Activated B cell treated with CpG ODN at 0.5 μM for 24 hours (primary cell): Measurements from ENCODE around the gene GRM5. TPM values are rescaled to one million over a fixed set of nuclear protein-coding genes. Genes with fewer than 3 reads are reported as not detected.

Source experiments
- ATAC-seq: fragments of 200-7000 bp; cut with Tn5 transposase; one replicate; pipeline ENCODE4 v1.10.0; 2021; ENCODE audit warnings: low read depth, mild to moderate bottlenecking, moderate library complexity
- CTCF ChIA-PET: fragments of 350-600 bp; sonication (Branson Sonifier 250); formaldehyde crosslinking; loops from one replicate; lab custom pipeline; 2021; ENCODE audit warnings: antibody characterized with exemption; lab: Charles Lee
- POLR2A ChIA-PET: fragments of 350-600 bp; sonication (Branson Sonifier 250); formaldehyde crosslinking; loops from one replicate; lab custom pipeline; 2021; ENCODE audit warnings: antibody characterized with exemption; lab: Charles Lee
- DNase-seq: peaks from one replicate; pipeline ENCODE4 v3.0.0; 2022
- H3K27ac Mint-ChIP-seq: one replicate; pipeline ENCODE4 v1.8.0; 2020; ENCODE audit warnings: mixed read lengths
- H3K27me3 Mint-ChIP-seq: one replicate; pipeline ENCODE4 v1.8.0; 2021; ENCODE audit warnings: mixed read lengths
- H3K36me3 Mint-ChIP-seq: one replicate; pipeline ENCODE4 v1.8.0; 2021; ENCODE audit warnings: low read depth, mixed read lengths
- H3K4me1 Mint-ChIP-seq: one replicate; pipeline ENCODE4 v1.8.0; 2021; ENCODE audit warnings: mixed read lengths
- H3K4me3 Mint-ChIP-seq: one replicate; pipeline ENCODE4 v1.8.0; 2020; ENCODE audit warnings: mild to moderate bottlenecking, mixed read lengths
- H3K9me3 Mint-ChIP-seq: one replicate; pipeline ENCODE4 v1.8.0; 2020; ENCODE audit warnings: mixed read lengths
- intact Hi-C: fragments of 100-400 bp; cut with micrococcal nuclease; formaldehyde crosslinking; loops from one replicate; pipeline ENCODE4 v1.15.1; 2024
- total RNA-seq: library from RNA; stranded (reverse); gene quantifications from 2 replicates; pipeline ENCODE4 v1.2.3, GENCODE V29; 2022
- TF ChIP-seq, protein P1 (sequence below): fragments of 200-600 bp; IDR thresholded peaks from one replicate; pipeline ENCODE4 v1.8.0; 2022; ENCODE audit warnings: antibody characterized with exemption, mild to moderate bottlenecking

GRM5 gene
- total RNA-seq, 1 donor from 2014 or later = not detected

DNA sequence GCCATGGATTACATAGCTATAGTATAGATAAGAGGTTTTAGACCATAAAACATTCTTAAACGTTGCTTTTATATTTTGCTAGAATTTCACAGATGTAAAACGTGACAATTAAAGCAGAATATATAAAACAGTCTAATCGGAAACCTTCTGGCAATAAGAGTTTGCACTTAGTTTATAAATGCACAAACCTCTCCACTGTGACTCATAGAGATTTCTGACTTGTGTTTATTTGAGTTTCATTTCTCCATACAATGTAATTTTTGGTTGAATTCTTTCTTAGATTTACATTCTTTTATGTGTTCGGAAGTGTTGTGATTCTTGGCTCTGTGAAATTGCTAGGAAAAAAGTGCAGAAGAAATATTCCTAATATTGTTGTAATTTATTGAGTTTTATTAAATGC lies 439.6 kb downstream of the GRM5 start:
- Mint-ChIP-seq H3K4me1 (no peaks in the 10 kb centered on the region), H3K36me3 (no peaks in the 10 kb centered on the region), H3K4me3 (no peak overlapping the region), H3K27ac (no peak overlapping the region), H3K9me3 (no peaks in the 10 kb centered on the region), H3K27me3 (no peaks in the 10 kb centered on the region)
- DNase-seq = no peak
- intact Hi-C loops = no loop called here
- ATAC-seq = no peak
- CTCF ChIA-PET = no interaction called here
- TF ChIP-seq, protein P1, sequence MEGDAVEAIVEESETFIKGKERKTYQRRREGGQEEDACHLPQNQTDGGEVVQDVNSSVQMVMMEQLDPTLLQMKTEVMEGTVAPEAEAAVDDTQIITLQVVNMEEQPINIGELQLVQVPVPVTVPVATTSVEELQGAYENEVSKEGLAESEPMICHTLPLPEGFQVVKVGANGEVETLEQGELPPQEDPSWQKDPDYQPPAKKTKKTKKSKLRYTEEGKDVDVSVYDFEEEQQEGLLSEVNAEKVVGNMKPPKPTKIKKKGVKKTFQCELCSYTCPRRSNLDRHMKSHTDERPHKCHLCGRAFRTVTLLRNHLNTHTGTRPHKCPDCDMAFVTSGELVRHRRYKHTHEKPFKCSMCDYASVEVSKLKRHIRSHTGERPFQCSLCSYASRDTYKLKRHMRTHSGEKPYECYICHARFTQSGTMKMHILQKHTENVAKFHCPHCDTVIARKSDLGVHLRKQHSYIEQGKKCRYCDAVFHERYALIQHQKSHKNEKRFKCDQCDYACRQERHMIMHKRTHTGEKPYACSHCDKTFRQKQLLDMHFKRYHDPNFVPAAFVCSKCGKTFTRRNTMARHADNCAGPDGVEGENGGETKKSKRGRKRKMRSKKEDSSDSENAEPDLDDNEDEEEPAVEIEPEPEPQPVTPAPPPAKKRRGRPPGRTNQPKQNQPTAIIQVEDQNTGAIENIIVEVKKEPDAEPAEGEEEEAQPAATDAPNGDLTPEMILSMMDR = no peak
- POLR2A ChIA-PET = no interaction called here

DNA sequence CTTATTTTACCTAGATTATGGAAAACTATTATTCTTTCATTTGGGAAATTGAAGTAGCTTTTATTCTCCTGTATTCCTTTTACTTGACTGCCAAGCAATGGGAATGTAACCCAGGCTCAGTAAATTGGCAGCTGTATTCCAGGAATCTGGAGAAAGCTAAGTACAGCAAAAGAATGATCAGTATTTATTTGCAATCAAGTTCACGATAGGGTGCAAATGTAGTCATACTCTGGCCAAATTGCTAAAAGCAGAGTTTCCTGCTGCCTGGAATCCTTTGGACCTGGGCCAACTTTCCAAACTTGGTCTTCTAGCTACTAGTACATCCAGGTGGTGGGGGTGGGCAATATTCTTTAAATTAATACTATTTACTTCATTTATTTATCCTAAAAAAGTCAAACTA lies 442.3 kb downstream of the GRM5 start:
- DNase-seq = no peak
- H3K4me3 Mint-ChIP-seq = no peak overlapping the region
- POLR2A ChIA-PET = no interaction called here
- H3K9me3 Mint-ChIP-seq = no peaks in the 10 kb centered on the region
- H3K27me3 Mint-ChIP-seq = no peaks in the 10 kb centered on the region
- intact Hi-C loops = no loop called here
- TF ChIP-seq, protein P1 = no peak
- no peaks in the 10 kb centered on the region for H3K36me3 Mint-ChIP-seq
- ATAC-seq = no peak
- CTCF ChIA-PET = no interaction called here
- H3K27ac Mint-ChIP-seq = no peak overlapping the region
- no peaks in the 10 kb centered on the region for H3K4me1 Mint-ChIP-seq

DNA sequence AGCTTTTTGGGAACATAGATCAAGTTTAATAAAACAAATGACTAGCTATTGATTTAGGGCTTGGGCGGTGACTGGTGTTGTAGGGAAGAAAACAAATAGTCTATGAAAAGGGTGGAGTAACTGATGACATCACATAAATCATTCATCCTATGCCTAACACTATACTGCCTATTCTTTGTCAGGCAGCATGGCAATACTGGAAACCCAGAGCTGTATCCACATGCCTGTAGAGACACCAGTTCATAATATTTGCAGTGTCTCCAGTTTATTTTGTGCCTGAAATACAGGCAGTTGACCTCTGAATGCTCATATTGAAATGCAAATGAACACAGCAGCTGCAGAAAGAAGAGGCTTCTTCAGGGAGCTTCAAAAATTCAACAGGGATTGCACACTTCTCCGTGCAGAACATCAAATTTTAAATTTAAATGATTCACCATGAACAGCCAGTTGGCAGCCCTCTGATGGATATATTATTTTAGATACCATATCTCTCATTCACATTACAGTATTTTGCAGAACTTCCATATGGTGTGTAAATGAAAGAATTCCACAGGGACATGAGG lies 445.1 kb downstream of the GRM5 start:
- no peak for ATAC-seq
- Mint-ChIP-seq H3K9me3 (no peaks in the 10 kb centered on the region), H3K4me3 (no peak overlapping the region), H3K27me3 (no peaks in the 10 kb centered on the region), H3K36me3 (no peaks in the 10 kb centered on the region), H3K27ac (no peak overlapping the region), H3K4me1 (no peaks in the 10 kb centered on the region)
- DNase-seq = no peak
- ChIA-PET POLR2A (no interaction called here), CTCF (no interaction called here)
- intact Hi-C loops = no loop called here
- TF ChIP-seq, protein P1 = no peak

DNA sequence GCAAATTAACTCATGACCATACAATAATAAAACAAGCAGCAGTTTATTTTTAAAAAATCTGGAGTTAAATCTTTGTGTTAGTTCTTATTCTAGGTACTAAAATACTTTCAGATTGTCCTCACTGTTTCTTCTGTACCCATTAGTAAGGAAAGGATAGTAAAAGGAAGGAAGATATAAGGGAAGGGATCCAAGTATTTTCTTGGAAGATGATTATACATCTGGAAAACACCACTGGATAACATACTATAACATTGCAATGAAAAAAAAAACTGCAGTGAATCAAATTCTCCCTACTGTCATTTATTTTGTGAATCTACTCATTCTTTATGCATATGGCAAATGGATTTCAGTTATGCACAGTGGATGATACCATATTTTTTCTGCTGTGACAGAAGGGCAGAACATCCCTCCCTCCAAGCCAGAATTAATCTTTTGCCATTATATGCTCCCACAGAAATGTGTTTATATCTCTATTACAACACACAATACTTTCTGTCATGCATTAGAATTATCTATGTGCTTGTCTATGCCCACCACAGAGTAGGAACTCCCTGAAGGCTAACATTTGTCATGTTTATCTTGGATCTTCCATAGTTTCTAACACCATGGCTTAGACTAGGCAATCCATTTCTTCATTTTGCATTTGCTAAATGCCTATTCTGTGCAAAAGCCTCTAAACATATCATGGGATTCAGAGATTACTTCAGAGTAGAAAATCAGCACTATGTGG lies 446.0 kb downstream of the GRM5 start:
- DNase-seq = no peak
- no peaks in the 10 kb centered on the region for H3K27me3 Mint-ChIP-seq
- no peaks in the 10 kb centered on the region for H3K36me3 Mint-ChIP-seq
- no peak overlapping the region for H3K27ac Mint-ChIP-seq
- intact Hi-C loops = no loop called here
- H3K4me1 Mint-ChIP-seq = no peaks in the 10 kb centered on the region
- ATAC-seq = no peak
- TF ChIP-seq, protein P1 = no peak
- CTCF ChIA-PET = no interaction called here
- POLR2A ChIA-PET = no interaction called here
- no peaks in the 10 kb centered on the region for H3K9me3 Mint-ChIP-seq
- H3K4me3 Mint-ChIP-seq = no peak overlapping the region

DNA sequence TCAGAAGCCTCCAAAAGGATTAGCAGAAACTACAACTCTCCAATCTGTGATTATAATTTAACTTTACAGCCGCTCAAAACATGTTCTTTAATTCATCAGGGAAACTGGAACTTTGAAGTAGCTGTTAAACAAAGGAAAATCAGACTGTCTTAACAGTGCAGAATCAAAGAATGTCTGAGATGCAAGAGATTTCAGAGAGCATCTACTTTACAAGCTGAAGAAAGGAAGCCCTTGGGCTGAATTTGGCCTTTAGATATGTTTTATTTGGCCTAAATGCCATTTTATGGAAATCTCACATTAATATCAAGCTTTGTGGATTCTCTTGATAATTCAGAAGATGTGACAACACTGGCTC lies 446.7 kb downstream of the GRM5 start:
- Mint-ChIP-seq H3K4me1 (no peaks in the 10 kb centered on the region), H3K27ac (no peak overlapping the region), H3K4me3 (no peak overlapping the region), H3K36me3 (no peaks in the 10 kb centered on the region), H3K9me3 (no peaks in the 10 kb centered on the region), H3K27me3 (no peaks in the 10 kb centered on the region)
- TF ChIP-seq, protein P1 = no peak
- intact Hi-C loops = no loop called here
- ChIA-PET POLR2A (no interaction called here), CTCF (no interaction called here)
- ATAC-seq (no peak), DNase-seq (no peak)
